IgD-negative memory B cell (primary cell): ENCODE measurements around the gene FAM149B1. TPM values are rescaled to one million over a fixed set of nuclear protein-coding genes. Genes with fewer than 3 reads are reported as not detected.

Source experiments
- H3K27ac Mint-ChIP-seq, 3 donors: one replicate each; pipeline ENCODE4 v1.8.0; 2020 to 2022; ENCODE audit warnings: mild to moderate bottlenecking in 3 of 3, mixed read lengths in 3 of 3, moderate library complexity in 1 of 3
- H3K27me3 Mint-ChIP-seq: one replicate; pipeline ENCODE4 v1.8.0; 2021; ENCODE audit warnings: mixed read lengths
- H3K36me3 Mint-ChIP-seq: one replicate; pipeline ENCODE4 v1.8.0; 2020; ENCODE audit warnings: mild to moderate bottlenecking, mixed read lengths
- H3K4me1 Mint-ChIP-seq, 3 donors: one replicate each; pipeline ENCODE4 v1.8.0; 2020 to 2022; ENCODE audit warnings: mixed read lengths in 3 of 3, mild to moderate bottlenecking in 1 of 3
- H3K4me3 Mint-ChIP-seq, 4 donors: one replicate each; pipeline ENCODE4 v1.8.0; 2020 to 2022; ENCODE audit warnings: mild to moderate bottlenecking in 4 of 4, mixed read lengths in 4 of 4, moderate library complexity in 3 of 4
- H3K9me3 Mint-ChIP-seq, 3 donors: one replicate each; pipeline ENCODE4 v1.8.0; 2020 to 2021; ENCODE audit warnings: mixed read lengths in 3 of 3, mild to moderate bottlenecking in 1 of 3
- polyA plus RNA-seq: library from polyadenylated mRNA; unstranded; fragments of 300-500 nt; fragmentation: Illumina TruSeq; gene quantifications from one replicate; pipeline ENCODE4 v1.2.3, GENCODE V29; 2021

Gene FAM149B1
- polyA plus RNA-seq, 1 donor from 2014 or later = 5.5 TPM

GRCh38 chr10:73206385-73206784, 38.5 kb downstream of the FAM149B1 start:
- peak overlapping the region in 1 of 3 donors; percentile 69 for H3K27ac Mint-ChIP-seq
- peaks cover 9% of the 10 kb centered on the region for H3K36me3 Mint-ChIP-seq
- H3K9me3 Mint-ChIP-seq = peaks cover 0 to 6% (median 0%) of the 10 kb centered on the region in 3 donors
- no peaks in the 10 kb centered on the region for H3K4me1 Mint-ChIP-seq
- no peaks in the 10 kb centered on the region for H3K27me3 Mint-ChIP-seq
- no peak overlapping the region for H3K4me3 Mint-ChIP-seq

- Mint-ChIP-seq H3K4me1 (peaks cover 0 to 2% (median 0%) of the 10 kb centered on the region in 3 donors), H3K4me3 (no peak overlapping the region), H3K27ac (no peak overlapping the region), H3K9me3 (peaks cover 0 to 6% (median 1%) of the 10 kb centered on the region in 3 donors), H3K27me3 (no peaks in the 10 kb centered on the region), H3K36me3 (peaks cover 13% of the 10 kb centered on the region)
These were observed 40.0 kb downstream of the FAM149B1 start for GRCh38 chr10:73207883-73208282.

GRCh38 chr10:73209705-73210104, 41.8 kb downstream of the FAM149B1 start:
- H3K9me3 Mint-ChIP-seq = peaks cover 0 to 6% (median 1%) of the 10 kb centered on the region in 3 donors
- H3K36me3 Mint-ChIP-seq = peaks cover 22% of the 10 kb centered on the region

GRCh38 chr10:73210395-73211105, 42.6 kb downstream of the FAM149B1 start:
- H3K27me3 Mint-ChIP-seq = no peaks in the 10 kb centered on the region
- H3K4me3 Mint-ChIP-seq = peak overlapping the region in 1 of 4 donors; percentile 27
- H3K27ac Mint-ChIP-seq = no peak overlapping the region
- peaks cover 19% of the 10 kb centered on the region for H3K36me3 Mint-ChIP-seq
- peaks cover 0 to 6% (median 1%) of the 10 kb centered on the region in 3 donors for H3K9me3 Mint-ChIP-seq
- H3K4me1 Mint-ChIP-seq = peaks cover 0 to 4% (median 2%) of the 10 kb centered on the region in 3 donors

More at GRCh38 chr10:73209705-73210104, 41.8 kb downstream of the FAM149B1 start:
- H3K27ac Mint-ChIP-seq = no peak overlapping the region
- H3K4me1 Mint-ChIP-seq = peaks cover 0 to 4% (median 2%) of the 10 kb centered on the region in 3 donors
- H3K27me3 Mint-ChIP-seq = no peaks in the 10 kb centered on the region
- no peak overlapping the region for H3K4me3 Mint-ChIP-seq

- peaks cover 0 to 4% (median 2%) of the 10 kb centered on the region in 3 donors for H3K4me1 Mint-ChIP-seq
- H3K27ac Mint-ChIP-seq = no peak overlapping the region
- H3K36me3 Mint-ChIP-seq = peaks cover 25% of the 10 kb centered on the region
- no peak overlapping the region for H3K4me3 Mint-ChIP-seq
- no peaks in the 10 kb centered on the region for H3K27me3 Mint-ChIP-seq
- H3K9me3 Mint-ChIP-seq = peaks cover 0 to 1% (median 0%) of the 10 kb centered on the region in 3 donors
These were observed 43.3 kb downstream of the FAM149B1 start for GRCh38 chr10:73211106-73211811.

GRCh38 chr10:73215749-73216148, 47.8 kb downstream of the FAM149B1 start:
- peak overlapping the region in 1 of 4 donors; percentile 42 for H3K4me3 Mint-ChIP-seq
- H3K9me3 Mint-ChIP-seq = peaks cover 0 to 1% (median 0%) of the 10 kb centered on the region in 3 donors
- peaks cover 0 to 4% (median 2%) of the 10 kb centered on the region in 3 donors for H3K4me1 Mint-ChIP-seq
- H3K27me3 Mint-ChIP-seq = no peaks in the 10 kb centered on the region
- no peak overlapping the region for H3K27ac Mint-ChIP-seq
- peaks cover 40% of the 10 kb centered on the region for H3K36me3 Mint-ChIP-seq

- Mint-ChIP-seq H3K9me3 (peaks cover 0 to 1% (median 0%) of the 10 kb centered on the region in 3 donors), H3K4me3 (no peak overlapping the region), H3K27me3 (no peaks in the 10 kb centered on the region), H3K27ac (no peak overlapping the region), H3K36me3 (peaks cover 33% of the 10 kb centered on the region), H3K4me1 (peaks cover 0 to 4% (median 1%) of the 10 kb centered on the region in 3 donors)
These were observed 49.7 kb downstream of the FAM149B1 start for GRCh38 chr10:73217628-73218027.

- Mint-ChIP-seq H3K36me3 (peaks cover 29% of the 10 kb centered on the region), H3K27ac (no peak overlapping the region), H3K4me1 (peaks cover 0 to 4% (median 0%) of the 10 kb centered on the region in 3 donors), H3K4me3 (no peak overlapping the region), H3K9me3 (no peaks in the 10 kb centered on the region), H3K27me3 (no peaks in the 10 kb centered on the region)
These were observed 50.7 kb downstream of the FAM149B1 start for GRCh38 chr10:73218431-73219191.

GRCh38 chr10:73219384-73219783, 51.5 kb downstream of the FAM149B1 start:
- Mint-ChIP-seq H3K9me3 (no peaks in the 10 kb centered on the region), H3K4me1 (peaks cover 0 to 3% (median 0%) of the 10 kb centered on the region in 3 donors), H3K27ac (peak overlapping the region in 1 of 3 donors; percentile 60), H3K4me3 (no peak overlapping the region), H3K36me3 (peaks cover 26% of the 10 kb centered on the region), H3K27me3 (no peaks in the 10 kb centered on the region)

- Mint-ChIP-seq H3K4me3 (no peak overlapping the region), H3K27me3 (no peaks in the 10 kb centered on the region), H3K36me3 (peaks cover 19% of the 10 kb centered on the region)
These were observed 53.1 kb downstream of the FAM149B1 start for GRCh38 chr10:73220989-73221388.

GRCh38 chr10:73225518-73225917, 57.6 kb downstream of the FAM149B1 start:
- no peak overlapping the region for H3K4me3 Mint-ChIP-seq
- H3K4me1 Mint-ChIP-seq = no peaks in the 10 kb centered on the region
- no peaks in the 10 kb centered on the region for H3K9me3 Mint-ChIP-seq
- no peaks in the 10 kb centered on the region for H3K27me3 Mint-ChIP-seq
- H3K36me3 Mint-ChIP-seq = no peaks in the 10 kb centered on the region
- no peak overlapping the region for H3K27ac Mint-ChIP-seq

More at GRCh38 chr10:73220989-73221388, 53.1 kb downstream of the FAM149B1 start:
- H3K4me1 Mint-ChIP-seq = no peaks in the 10 kb centered on the region
- H3K9me3 Mint-ChIP-seq = no peaks in the 10 kb centered on the region
- no peak overlapping the region for H3K27ac Mint-ChIP-seq

- Mint-ChIP-seq H3K36me3 (no peaks in the 10 kb centered on the region), H3K27ac (no peak overlapping the region), H3K27me3 (no peaks in the 10 kb centered on the region), H3K9me3 (no peaks in the 10 kb centered on the region), H3K4me1 (no peaks in the 10 kb centered on the region), H3K4me3 (no peak overlapping the region)
These were observed 58.7 kb downstream of the FAM149B1 start for GRCh38 chr10:73226663-73227062.

- H3K4me1 Mint-ChIP-seq = no peaks in the 10 kb centered on the region
- no peaks in the 10 kb centered on the region for H3K27me3 Mint-ChIP-seq
- no peak overlapping the region for H3K27ac Mint-ChIP-seq
These were observed 60.3 kb downstream of the FAM149B1 start for GRCh38 chr10:73228247-73228646.

GRCh38 chr10:73229567-73229966, 61.6 kb downstream of the FAM149B1 start:
- H3K4me1 Mint-ChIP-seq = no peaks in the 10 kb centered on the region
- no peaks in the 10 kb centered on the region for H3K27me3 Mint-ChIP-seq
- no peak overlapping the region for H3K27ac Mint-ChIP-seq
- no peaks in the 10 kb centered on the region for H3K36me3 Mint-ChIP-seq
- H3K9me3 Mint-ChIP-seq = no peaks in the 10 kb centered on the region
- no peak overlapping the region for H3K4me3 Mint-ChIP-seq

More at GRCh38 chr10:73228247-73228646, 60.3 kb downstream of the FAM149B1 start:
- Mint-ChIP-seq H3K9me3 (no peaks in the 10 kb centered on the region), H3K4me3 (no peak overlapping the region), H3K36me3 (no peaks in the 10 kb centered on the region)

- Mint-ChIP-seq H3K27ac (peak overlapping the region in 1 of 3 donors; percentile 22), H3K4me3 (no peak overlapping the region), H3K36me3 (no peaks in the 10 kb centered on the region), H3K9me3 (no peaks in the 10 kb centered on the region), H3K4me1 (no peaks in the 10 kb centered on the region), H3K27me3 (no peaks in the 10 kb centered on the region)
These were observed 65.0 kb downstream of the FAM149B1 start for GRCh38 chr10:73232887-73233286.
